ENCODE data around the gene CNTN1.

CNTN1 gene

GRCh38 chr12:40827683-40828592, 135.7 kb downstream of the CNTN1 start:
- TF ChIP-seq TAF1 (IDR thresholded peaks at IDR 0.05; ENCODE audit: borderline replicate concordance, insufficient read depth, low read length) = no peak
- no peak for TF ChIP-seq REST (IDR thresholded peaks at IDR 0.05; ENCODE audit: insufficient read depth in 1 of 2, low read depth in 2 of 2, low read length in 2 of 2)

DNA sequence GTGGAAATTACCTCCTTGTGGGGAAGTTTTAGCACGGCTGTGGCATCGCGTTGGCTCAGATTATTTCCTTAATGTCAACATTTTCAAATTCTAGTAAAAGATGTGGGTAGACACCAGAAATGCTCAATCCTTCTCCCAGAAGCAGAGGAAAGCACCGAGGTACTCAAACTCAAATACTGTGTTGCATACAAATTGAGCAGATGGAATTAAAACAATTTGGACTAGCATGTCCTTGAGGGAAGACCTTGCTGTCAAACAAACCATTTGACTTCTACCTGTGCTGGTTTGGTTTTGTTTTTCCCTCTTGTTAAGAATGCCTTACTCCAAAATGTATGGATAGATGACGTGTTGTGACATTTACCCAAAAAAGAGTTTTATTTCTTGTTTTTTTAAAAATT, 136.4 kb downstream of the CNTN1 start:
- TF ChIP-seq POLR2AphosphoS5 (IDR thresholded peaks at IDR 0.05; ENCODE audit: low read depth, low read length) = no peak
- no peak for TF ChIP-seq TAF1 (IDR thresholded peaks at IDR 0.05; ENCODE audit: borderline replicate concordance, insufficient read depth, low read length)
- no peak for TF ChIP-seq REST (IDR thresholded peaks at IDR 0.05; ENCODE audit: insufficient read depth in 1 of 2, low read depth in 2 of 2, low read length in 2 of 2)
- no peak for TF ChIP-seq SIN3A (IDR thresholded peaks at IDR 0.05; ENCODE audit: borderline replicate concordance, insufficient read depth, low read length)
- no peak for TF ChIP-seq FOXP2 (optimal IDR thresholded peaks at IDR 0.05; ENCODE audit: borderline replicate concordance, extremely low read depth, extremely low read length, insufficient read depth)

DNA sequence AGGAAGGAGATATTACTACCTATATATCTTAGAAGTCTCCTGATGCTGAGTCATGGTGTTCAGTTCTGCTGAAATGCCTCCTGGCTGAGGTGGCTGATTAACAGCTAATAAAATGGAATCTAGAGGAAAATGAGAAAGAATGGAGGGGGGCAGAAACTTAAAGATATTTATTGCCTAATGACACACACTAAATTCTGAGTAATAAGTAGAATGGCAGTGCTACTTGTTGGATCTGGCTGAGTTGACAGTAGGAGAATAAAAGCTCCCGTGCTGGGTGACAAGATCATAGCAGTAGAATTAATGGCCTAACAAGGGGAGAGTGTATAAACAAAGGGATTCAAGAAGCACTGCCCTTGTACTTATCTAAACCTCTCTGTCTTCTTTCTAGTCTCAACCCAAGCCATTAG, 137.5 kb downstream of the CNTN1 start:
- TF ChIP-seq FOXP2 (optimal IDR thresholded peaks at IDR 0.05; ENCODE audit: borderline replicate concordance, extremely low read depth, extremely low read length, insufficient read depth) = no peak
- no peak for TF ChIP-seq REST (IDR thresholded peaks at IDR 0.05; ENCODE audit: insufficient read depth in 1 of 2, low read depth in 2 of 2, low read length in 2 of 2)
- TF ChIP-seq POLR2AphosphoS5 (IDR thresholded peaks at IDR 0.05; ENCODE audit: low read depth, low read length) = no peak
- TF ChIP-seq TAF1 (IDR thresholded peaks at IDR 0.05; ENCODE audit: borderline replicate concordance, insufficient read depth, low read length) = no peak
- TF ChIP-seq SIN3A (IDR thresholded peaks at IDR 0.05; ENCODE audit: borderline replicate concordance, insufficient read depth, low read length) = no peak

DNA sequence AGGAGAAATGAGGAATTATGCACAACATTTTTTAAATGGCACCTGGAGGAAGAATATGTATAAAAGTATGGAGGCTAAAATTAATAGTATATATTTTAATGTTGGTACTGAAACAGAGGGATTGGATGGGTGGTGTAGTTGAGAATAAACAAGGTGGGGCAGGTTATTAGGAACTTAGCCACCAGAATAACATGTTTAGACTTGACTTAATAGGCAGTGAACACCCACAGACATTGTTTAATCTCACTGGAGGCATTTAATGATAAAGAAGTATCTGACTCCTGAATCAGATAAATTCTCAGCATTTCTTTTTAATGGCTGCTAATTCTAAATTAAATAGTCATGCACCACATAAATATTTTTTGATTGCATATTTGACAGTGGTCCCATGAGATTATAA, 139.7 kb downstream of the CNTN1 start:
- TF ChIP-seq FOXP2 (optimal IDR thresholded peaks at IDR 0.05; ENCODE audit: borderline replicate concordance, extremely low read depth, extremely low read length, insufficient read depth) = no peak
- no peak for TF ChIP-seq REST (IDR thresholded peaks at IDR 0.05; ENCODE audit: insufficient read depth in 1 of 2, low read depth in 2 of 2, low read length in 2 of 2)
- no peak for TF ChIP-seq TAF1 (IDR thresholded peaks at IDR 0.05; ENCODE audit: borderline replicate concordance, insufficient read depth, low read length)
- TF ChIP-seq SIN3A (IDR thresholded peaks at IDR 0.05; ENCODE audit: borderline replicate concordance, insufficient read depth, low read length) = no peak
- TF ChIP-seq POLR2AphosphoS5 (IDR thresholded peaks at IDR 0.05; ENCODE audit: low read depth, low read length) = no peak

All from PFSK-1 (cell line).